NCI-H1694 treated with DMSO at 0.1 percent for 48 hours (cell line): Measurements from ENCODE around the gene UBXN2A.
"Not testable (repeated sequence)": the region's sequence is repeated elsewhere in the genome, so short reads cannot be mapped to it uniquely, and the experiment has no call there.

Experiments used
- DNase-seq: peaks from one replicate; lab custom pipeline; 2025; lab: John Stamatoyannopoulos, UW

UBXN2A gene

GRCh38 chr2:23940718-23941620, 706 bp downstream of the UBXN2A start:
- no peak for DNase-seq

GRCh38 chr2:23941644-23942043, 1.4 kb downstream of the UBXN2A start:
- no peak for DNase-seq

- DNase-seq: no peak
Observed at GRCh38 chr2:23943666-23944065, 3.4 kb downstream of the UBXN2A start.

DNA sequence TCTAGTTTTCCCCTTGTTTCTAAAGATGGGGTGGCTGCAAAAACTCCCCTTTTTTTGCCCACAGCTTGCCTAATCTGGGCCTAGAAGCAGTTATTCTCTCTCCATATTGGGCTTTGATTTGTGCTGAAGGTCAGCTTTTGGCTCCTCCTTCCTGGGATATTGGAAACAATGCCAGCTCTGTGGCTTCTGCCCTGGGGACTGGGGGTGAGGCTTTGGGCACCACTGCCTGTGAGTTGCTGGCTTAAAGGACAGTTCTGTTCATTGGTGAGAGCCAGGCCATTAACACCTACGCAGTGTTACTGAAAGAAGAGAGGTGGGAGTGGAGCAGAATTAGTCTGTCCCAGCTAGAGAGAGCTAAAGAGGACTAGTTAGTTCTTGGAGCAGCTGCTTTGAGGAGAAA, 4.3 kb downstream of the UBXN2A start:
- DNase-seq: no peak

- no peak for DNase-seq
Observed at GRCh38 chr2:23944976-23945375, 4.7 kb downstream of the UBXN2A start.

- no peak for DNase-seq
Observed at GRCh38 chr2:23947350-23947749, 7.1 kb downstream of the UBXN2A start.

DNA sequence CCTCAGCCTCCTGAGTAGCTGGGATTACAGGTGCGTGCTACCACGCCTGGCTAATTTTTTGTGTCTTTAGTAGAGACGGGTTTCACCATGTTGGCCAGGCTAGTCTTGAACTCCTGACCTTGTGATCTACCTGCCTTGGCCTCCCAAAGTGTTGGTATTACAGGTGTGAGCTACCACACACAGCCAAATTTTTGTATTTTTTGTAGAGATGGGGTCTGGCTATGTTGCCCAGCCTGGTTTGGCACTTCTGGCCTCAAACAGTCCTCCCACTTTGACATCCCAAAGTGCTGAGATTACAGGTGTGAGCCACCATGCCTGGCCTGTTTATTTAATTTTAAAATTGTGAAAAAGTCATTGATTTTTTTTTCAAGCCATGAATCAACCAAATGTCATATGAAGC, 12.3 kb downstream of the UBXN2A start:
- DNase-seq: not testable (repeated sequence)

DNA sequence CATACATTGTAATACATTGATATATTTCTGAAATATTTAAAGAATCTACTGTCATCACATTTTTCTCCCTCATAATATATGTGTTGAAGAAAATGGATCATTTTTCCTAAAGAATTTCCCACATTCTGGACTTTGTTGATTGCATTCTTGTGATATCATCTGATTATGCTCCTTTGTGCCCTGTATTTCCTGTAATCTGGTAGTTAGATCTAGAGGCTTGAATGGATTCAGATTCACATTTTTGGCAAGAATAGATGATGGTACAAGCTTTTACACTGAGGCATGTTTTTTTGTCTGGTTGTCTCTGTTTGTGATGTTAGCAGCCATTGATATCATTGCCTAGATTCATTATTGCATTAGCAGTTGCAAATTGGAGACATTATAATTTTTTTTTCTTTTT, 13.4 kb downstream of the UBXN2A start:
- DNase-seq: no peak

DNA sequence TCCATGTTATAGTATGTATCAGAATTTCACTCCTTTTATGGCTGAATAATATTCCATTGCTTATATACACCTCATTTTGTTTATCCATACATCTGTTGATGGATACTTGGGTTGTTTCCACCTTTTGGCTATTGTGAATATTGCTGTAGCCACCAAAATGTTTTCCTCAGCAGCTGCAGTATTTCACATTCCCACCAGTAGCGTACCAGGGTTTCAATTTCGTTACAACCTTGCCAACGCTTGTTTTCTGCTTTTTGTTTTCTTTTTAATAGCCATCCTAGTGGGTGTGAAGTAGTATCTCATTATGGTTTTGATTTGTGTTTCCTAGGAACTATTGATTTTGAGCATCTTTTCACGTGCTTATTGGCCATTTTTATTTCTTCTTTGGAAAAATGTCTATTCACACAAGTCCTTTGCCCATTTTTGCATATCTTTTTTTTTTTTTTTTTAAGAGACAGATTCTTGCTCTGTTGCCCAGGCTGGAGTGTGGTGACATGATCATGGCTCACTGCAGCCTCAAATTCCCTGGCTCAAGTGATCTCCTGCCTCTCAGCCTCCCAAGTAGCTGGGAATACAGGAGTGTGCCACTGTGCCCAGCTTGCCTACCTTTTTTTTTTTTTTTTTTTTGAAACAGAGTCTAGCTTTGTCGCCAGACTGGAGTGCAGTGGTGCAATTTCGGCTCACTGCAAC, 14.2 kb downstream of the UBXN2A start:
- no peak for DNase-seq

- DNase-seq: no peak
Observed at GRCh38 chr2:23967846-23968245, 27.6 kb downstream of the UBXN2A start.

DNA sequence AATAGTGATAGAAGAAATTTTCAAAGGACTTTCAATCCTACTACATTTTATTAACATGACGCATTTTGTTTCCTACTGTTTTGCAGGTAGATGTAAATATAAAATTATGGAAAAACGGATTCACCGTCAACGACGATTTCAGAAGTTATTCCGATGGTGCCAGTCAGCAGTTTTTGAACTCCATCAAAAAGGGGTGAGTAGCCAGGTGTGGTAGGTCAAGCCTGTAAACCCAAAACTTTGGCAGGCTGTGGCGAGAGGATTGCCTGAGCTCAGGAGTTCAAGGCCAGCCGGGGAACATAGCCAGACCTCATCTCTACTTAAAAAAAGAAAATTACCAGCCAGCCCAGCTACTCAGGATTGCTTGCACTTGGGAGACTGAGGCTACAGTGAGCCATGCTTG, 36.6 kb downstream of the UBXN2A start:
- DNase-seq: no peak

DNA sequence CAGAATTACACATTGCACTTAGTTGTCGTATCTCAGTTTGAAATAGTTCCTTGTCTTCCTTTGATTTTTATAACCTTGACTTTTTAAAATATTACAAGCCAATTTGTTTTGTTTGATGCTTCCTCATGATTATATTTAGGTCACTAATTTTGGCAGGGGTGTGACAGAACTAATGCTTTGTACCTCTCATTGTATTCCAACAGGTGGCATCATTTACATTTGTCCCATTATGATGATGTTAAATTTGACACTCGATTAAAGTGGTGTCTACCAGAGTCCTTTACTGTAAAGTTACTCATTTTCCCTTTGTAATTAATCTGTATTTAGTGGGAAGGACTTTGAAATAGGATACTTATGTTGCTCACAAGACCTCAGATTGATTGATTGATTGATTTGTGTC, 48.1 kb downstream of the UBXN2A start:
- peak; percentile 14 for DNase-seq

GRCh38 chr2:23992931-23993330, 52.7 kb downstream of the UBXN2A start:
- DNase-seq: no peak

- DNase-seq: no peak
Observed at GRCh38 chr2:23993736-23994269, 53.5 kb downstream of the UBXN2A start.

GRCh38 chr2:23994567-23994966, 54.3 kb downstream of the UBXN2A start:
- DNase-seq: no peak

- DNase-seq: no peak
Observed at GRCh38 chr2:24007693-24008092, 67.4 kb downstream of the UBXN2A start.

DNA sequence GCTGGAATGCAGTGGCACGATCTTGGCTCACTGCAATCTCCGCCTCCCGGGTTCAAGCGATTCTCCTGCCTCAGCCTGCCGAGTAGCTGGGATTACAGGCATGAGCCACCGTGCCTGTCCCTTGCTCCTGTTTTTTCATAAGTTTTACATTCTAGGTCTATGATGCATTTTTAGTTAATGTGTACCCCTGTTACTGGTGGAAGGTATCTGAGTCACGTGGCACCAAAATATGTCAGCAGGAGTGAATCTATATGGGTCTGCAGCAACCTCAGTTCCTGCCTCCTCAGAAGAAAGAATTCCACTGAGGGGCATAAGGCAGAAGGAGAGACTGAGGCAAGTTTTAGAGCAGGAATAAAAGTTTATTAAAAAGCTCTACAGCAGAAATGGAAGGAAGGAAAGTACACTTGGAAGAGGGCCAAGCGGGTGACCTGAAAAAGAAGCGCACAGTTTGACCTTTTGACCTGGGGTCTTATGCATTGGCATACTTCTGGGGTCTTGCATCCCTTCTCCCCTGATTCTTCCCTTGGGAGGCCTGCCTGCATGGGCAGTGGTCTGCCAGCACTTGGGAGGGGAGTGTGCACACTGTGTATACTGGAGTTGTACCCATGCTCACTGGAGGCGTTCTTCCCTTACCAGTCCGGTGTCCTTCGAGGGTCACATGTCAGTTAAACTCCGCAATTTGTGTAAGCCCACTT, 68.6 kb downstream of the UBXN2A start:
- no peak for DNase-seq

GRCh38 chr2:24009367-24009679, 69.1 kb downstream of the UBXN2A start:
- no peak for DNase-seq

DNA sequence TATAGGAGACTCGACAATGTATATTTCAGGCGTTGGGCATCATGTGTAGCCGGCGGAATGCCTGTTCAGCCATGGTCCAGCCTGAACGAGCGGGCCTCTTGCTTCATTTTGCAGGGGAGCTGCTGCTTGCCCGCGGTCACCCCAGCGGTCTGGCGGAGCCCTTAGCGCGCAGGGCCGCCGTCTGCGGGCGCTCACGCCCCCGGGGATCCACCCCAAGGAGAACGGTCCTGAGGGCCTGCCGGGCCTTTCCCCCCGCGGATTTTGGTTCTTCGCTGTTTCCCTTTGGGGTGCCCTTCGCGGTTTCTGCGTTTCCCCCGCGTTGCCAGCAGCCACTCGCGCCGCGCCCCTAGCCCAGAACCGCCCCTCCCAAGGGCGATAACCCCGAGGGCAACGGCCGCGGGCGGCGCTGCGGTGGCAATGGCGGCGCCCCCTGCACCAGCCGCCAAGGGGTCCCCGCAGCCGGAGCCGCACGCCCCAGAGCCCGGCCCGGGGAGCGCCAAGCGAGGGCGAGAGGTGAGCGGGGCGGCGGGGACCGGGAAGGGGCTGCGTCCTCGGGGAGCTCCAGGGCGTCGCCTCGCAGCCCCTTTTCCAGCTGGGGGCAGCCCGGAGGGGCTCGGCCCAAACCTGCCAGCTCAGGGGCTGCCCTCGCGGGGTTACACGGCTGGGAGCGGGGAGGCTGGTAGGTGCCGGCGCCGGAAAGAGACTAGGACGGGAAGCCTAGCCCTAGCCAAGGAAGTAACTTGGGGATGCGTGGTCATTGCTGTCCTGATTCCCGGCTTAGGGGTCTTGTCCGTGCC, 69.6 kb downstream of the UBXN2A start, which contains the start of gene MFSD2B:
Gene MFSD2B, plus strand, starts transcription at position 406 of the 797 bp plus-strand sequence. Its CDS starts 12 bp downstream, at position 418.
- no peak for DNase-seq

DNA sequence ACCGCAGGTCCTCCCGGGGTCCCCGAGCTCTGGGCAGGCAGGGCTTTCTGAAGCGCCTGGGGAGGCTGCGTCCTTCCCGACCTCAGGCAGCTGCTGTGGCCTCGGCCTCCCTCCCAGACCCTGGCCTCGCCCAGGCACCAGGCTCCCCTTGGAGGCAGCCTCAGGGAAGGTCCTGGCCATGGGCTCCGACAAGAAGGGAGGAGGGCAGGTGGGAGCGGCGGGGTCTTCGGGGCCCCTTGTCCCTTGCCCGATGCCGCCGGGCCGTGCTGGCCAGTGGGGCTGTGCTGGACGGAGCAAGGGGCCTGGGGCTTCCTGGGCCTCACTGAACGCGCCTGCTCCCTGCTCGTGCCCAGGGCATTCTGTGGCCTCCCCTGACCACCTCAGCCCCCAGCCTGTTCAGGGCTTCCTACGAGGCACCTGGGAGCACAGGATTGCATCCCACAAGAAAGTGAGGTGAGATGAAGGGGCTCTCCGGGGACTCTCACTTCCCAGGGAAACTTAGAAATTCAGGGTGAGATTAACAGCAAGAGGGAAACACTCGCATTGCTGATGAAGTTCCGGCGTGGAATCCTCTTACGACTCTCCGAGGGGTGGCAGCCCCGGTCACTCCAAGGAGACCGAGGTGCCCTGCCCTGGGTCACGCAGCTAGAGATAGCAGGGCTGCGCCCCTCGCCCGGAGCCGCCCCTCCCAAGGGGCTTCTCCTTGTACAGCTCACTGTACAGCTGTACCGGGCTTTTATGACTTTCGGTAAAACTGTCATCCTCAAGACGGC, 70.4 kb downstream of the UBXN2A start:
- DNase-seq: no peak
